HG03103 (cell line): ENCODE data around the gene CASKIN1.

Source experiments
- ATAC-seq: cut with Tn5 transposase; IDR thresholded peaks from one replicate; pipeline ENCODE4 v1.9.1; 2021; ENCODE audit warnings: low read depth; ENCODE audit not compliant: unreplicated experiment

CASKIN1 gene

GRCh38 chr16:2160915-2161551, 35.4 kb downstream of the CASKIN1 start:
- ATAC-seq, result no peak

GRCh38 chr16:2159175-2159838, 37.1 kb downstream of the CASKIN1 start:
- no peak for ATAC-seq

GRCh38 chr16:2158262-2158638, 38.2 kb downstream of the CASKIN1 start:
- ATAC-seq, result no peak

- ATAC-seq, result no peak
These were observed 38.7 kb downstream of the CASKIN1 start for GRCh38 chr16:2157480-2158261.

- no peak for ATAC-seq
These were observed 39.6 kb downstream of the CASKIN1 start for GRCh38 chr16:2156849-2157224.

GRCh38 chr16:2155977-2156848, 40.2 kb downstream of the CASKIN1 start:
- no peak for ATAC-seq

GRCh38 chr16:2155091-2155950, 41.1 kb downstream of the CASKIN1 start, which contains the start of gene TRAF7:
Gene TRAF7, plus strand, starts transcription at chr16:2155782. Its CDS starts 8,139 bp downstream, at chr16:2163921.
- ATAC-seq, result peak; percentile 72

GRCh38 chr16:2154533-2155090, 41.8 kb downstream of the CASKIN1 start:
- no peak for ATAC-seq

GRCh38 chr16:2152695-2153506, 43.5 kb downstream of the CASKIN1 start:
- no peak for ATAC-seq

- ATAC-seq, result no peak
These were observed 45.0 kb downstream of the CASKIN1 start for GRCh38 chr16:2151188-2152091.

- no peak for ATAC-seq
These were observed 45.8 kb downstream of the CASKIN1 start for GRCh38 chr16:2150418-2151187.

GRCh38 chr16:2149630-2150417, 46.6 kb downstream of the CASKIN1 start:
- ATAC-seq, result no peak

- no peak for ATAC-seq
These were observed 47.4 kb downstream of the CASKIN1 start for GRCh38 chr16:2148714-2149629.

GRCh38 chr16:2147981-2148671, 48.3 kb downstream of the CASKIN1 start, which contains the start of gene RAB26:
Gene RAB26, plus strand, starts transcription at chr16:2148625. Its CDS starts 159 bp downstream, at chr16:2148784.
- no peak for ATAC-seq
